H1 (cell line): ENCODE measurements around the gene PAK1IP1. TPM values are rescaled to one million over a fixed set of nuclear protein-coding genes. Genes with fewer than 3 reads are reported as not detected.

Source experiments
- CTCF ChIA-PET: fragments of 300-600 bp; sonication (Branson Sonifier 250); formaldehyde crosslinking; loops from one replicate; lab custom pipeline; 2021; ENCODE audit not compliant: partially characterized antibody; lab: Charles Lee
- POLR2A ChIA-PET: fragments of 300-600 bp; sonication (Branson Sonifier 250); formaldehyde crosslinking; loops from one replicate; lab custom pipeline; 2021; ENCODE audit warnings: inconsistent platforms; ENCODE audit not compliant: partially characterized antibody; lab: Charles Lee
- DNase-seq, 2 experiments: peaks; one replicate each; pipeline versions ENCODE4 v3.0.0 to v3.0.0-alpha.2; 2010 to 2022; ENCODE audit warnings: low spot score in 2 of 2, low read depth in 1 of 2, mixed read lengths in 1 of 2
- FAIRE-seq: peaks from 2 replicates; lab custom pipeline; 2011; peaks lifted over from hg19 to GRCh38; lab: Jason Lieb, UNC
- H2AFZ ChIP-seq: 2 replicates; pipeline ENCODE4 v1.8.1; 2012; ENCODE audit warnings: low read length, inconsistent platforms
- H2AK5ac ChIP-seq: 2 replicates; pipeline ENCODE4 v1.6.1; 2013; ENCODE audit warnings: low read depth, low read length
- H2BK120ac ChIP-seq: replicated peaks from 2 replicates; pipeline ENCODE3; 2013; ENCODE audit warnings: low read depth, low read length, inconsistent platforms
- H2BK12ac ChIP-seq: 2 replicates; pipeline ENCODE4 v1.6.1; 2013; ENCODE audit warnings: low read depth, low read length
- H2BK15ac ChIP-seq: 2 replicates; pipeline ENCODE4 v1.6.1; 2013; ENCODE audit warnings: low read length
- H2BK20ac ChIP-seq: 2 replicates; pipeline ENCODE4 v1.6.1; 2013; ENCODE audit warnings: low read length
- H2BK5ac ChIP-seq: 2 replicates; pipeline ENCODE4 v1.6.1; 2013; ENCODE audit warnings: low read depth, low read length
- H3K14ac ChIP-seq: 2 replicates; pipeline ENCODE4 v1.6.1; 2013; ENCODE audit warnings: inconsistent platforms; ENCODE audit not compliant: insufficient read length
- H3K18ac ChIP-seq: 2 replicates; pipeline ENCODE4 v1.6.1; 2013; ENCODE audit warnings: low read length; ENCODE audit errors: extremely low read depth
- H3K23ac ChIP-seq: 2 replicates; pipeline ENCODE4 v1.6.1; 2013; ENCODE audit warnings: inconsistent platforms; ENCODE audit not compliant: insufficient read length
- H3K23me2 ChIP-seq: 2 replicates; pipeline ENCODE4 v1.6.1; 2013; ENCODE audit warnings: low read depth, low read length
- H3K27ac ChIP-seq: 2 replicates; pipeline ENCODE4 v1.6.1; 2011; ENCODE audit warnings: low read depth, low read length, inconsistent platforms
- H3K27me3 ChIP-seq, 4 experiments: replicated peaks in 1 of 4; 1 replicate in 1 of 4; 2 replicates in 3 of 4; pipeline versions ENCODE4 v1.6.1 to v1.8.1; 2011 to 2013; ENCODE audit warnings: low read length in 3 of 4, mild to moderate bottlenecking in 3 of 4, inconsistent platforms in 2 of 4, mixed read lengths in 2 of 4, moderate library complexity in 1 of 4; ENCODE audit not compliant: control insufficient read depth in 3 of 4, insufficient read depth in 3 of 4; ENCODE audit errors: extremely low read depth in 1 of 4
- H3K36me3 ChIP-seq, 4 experiments: 2 replicates each; pipeline versions ENCODE4 v1.6.1 to v1.8.1; 2011 to 2013; ENCODE audit warnings: mild to moderate bottlenecking in 4 of 4, low read length in 3 of 4, moderate library complexity in 2 of 4, control low read depth in 1 of 4, inconsistent platforms in 1 of 4; ENCODE audit not compliant: insufficient read depth in 4 of 4, control insufficient read depth in 2 of 4
- H3K4ac ChIP-seq: replicated peaks from 2 replicates; pipeline ENCODE3; 2013; ENCODE audit warnings: low read length, low read depth, mixed read lengths, inconsistent platforms; ENCODE audit not compliant: insufficient read length
- H3K4me1 ChIP-seq, 4 experiments: replicated peaks in 1 of 4; 1 replicate in 1 of 4; 2 replicates in 3 of 4; pipeline versions ENCODE4 v1.6.1 to v1.8.1; 2011 to 2013; ENCODE audit warnings: low read length in 3 of 4, inconsistent platforms in 2 of 4, mixed read lengths in 1 of 4; ENCODE audit not compliant: insufficient read depth in 4 of 4, control insufficient read depth in 3 of 4
- H3K4me2 ChIP-seq, 2 experiments: 2 replicates each; pipeline versions ENCODE4 v1.6.1 to v1.8.1; 2011 to 2013; ENCODE audit warnings: low read depth in 2 of 2, low read length in 2 of 2, control low read depth in 1 of 2, inconsistent platforms in 1 of 2, mild to moderate bottlenecking in 1 of 2; ENCODE audit not compliant: insufficient read depth in 1 of 2
- H3K4me3 ChIP-seq, 4 experiments: fragments of 200-600, 300-600 bp in 1 of 4; sonication (generic), shearing (Covaris generic), sonication (Bioruptor Twin) in 1 of 4; 2 replicates each; pipeline versions ENCODE4 v1.5.1 to v1.8.1; 2011 to 2016; ENCODE audit warnings: low read length in 4 of 4, low read depth in 3 of 4, control low read depth in 2 of 4, inconsistent platforms in 2 of 4, mild to moderate bottlenecking in 2 of 4, mixed read lengths in 1 of 4, moderate library complexity in 1 of 4; ENCODE audit not compliant: insufficient read depth in 2 of 4; ENCODE audit errors: extremely low read depth in 1 of 4
- H3K56ac ChIP-seq: replicated peaks from 2 replicates; pipeline ENCODE3; 2013; ENCODE audit warnings: low read depth, mild to moderate bottlenecking, mixed read lengths, low read length, inconsistent platforms; ENCODE audit not compliant: insufficient read length
- H3K79me1 ChIP-seq: 2 replicates; pipeline ENCODE4 v1.6.1; 2013; ENCODE audit warnings: low read depth, low read length, control low read depth
- H3K79me2 ChIP-seq, 2 experiments: 2 replicates each; pipeline versions ENCODE4 v1.6.1 to v1.8.1; 2012 to 2013; ENCODE audit warnings: low read length in 2 of 2, mild to moderate bottlenecking in 2 of 2, inconsistent platforms in 1 of 2; ENCODE audit not compliant: insufficient read depth in 2 of 2, control insufficient read depth in 1 of 2
- H3K9ac ChIP-seq, 4 experiments: replicated peaks in 1 of 4; 1 replicate in 1 of 4; 2 replicates in 3 of 4; pipeline versions ENCODE4 v1.6.1 to v1.8.1; 2011 to 2013; ENCODE audit warnings: low read depth in 3 of 4, low read length in 3 of 4, control low read depth in 2 of 4, mild to moderate bottlenecking in 2 of 4, moderate library complexity in 2 of 4, inconsistent platforms in 1 of 4; ENCODE audit errors: extremely low read depth in 1 of 4
- H3K9me3 ChIP-seq, 2 experiments: 2 replicates each; pipeline versions ENCODE4 v1.6.1 to v1.8.1; 2012 to 2013; ENCODE audit warnings: mild to moderate bottlenecking in 2 of 2, moderate library complexity in 2 of 2, control low read depth in 1 of 2, inconsistent platforms in 1 of 2, low read depth in 1 of 2, low read length in 1 of 2, mixed read lengths in 1 of 2; ENCODE audit not compliant: insufficient read depth in 2 of 2
- H4K20me1 ChIP-seq, 2 experiments: replicated peaks in 1 of 2; 2 replicates each; pipeline versions ENCODE3 to v1.8.1; 2011 to 2013; ENCODE audit warnings: inconsistent platforms in 2 of 2, low read length in 2 of 2, mild to moderate bottlenecking in 1 of 2; ENCODE audit not compliant: insufficient read depth in 2 of 2, control insufficient read depth in 1 of 2
- H4K5ac ChIP-seq: 2 replicates; pipeline ENCODE4 v1.6.1; 2013; ENCODE audit warnings: low read length, low read depth, mixed read lengths, inconsistent platforms; ENCODE audit not compliant: insufficient read length
- H4K8ac ChIP-seq: 2 replicates; pipeline ENCODE4 v1.8.0; 2013; ENCODE audit warnings: mild to moderate bottlenecking, moderate library complexity, low read length, inconsistent platforms; ENCODE audit not compliant: insufficient read depth; ENCODE audit errors: extremely low read depth
- H4K91ac ChIP-seq: replicated peaks from 2 replicates; pipeline ENCODE3; 2013; ENCODE audit warnings: low read length, mixed read lengths, inconsistent platforms; ENCODE audit not compliant: insufficient read length
- RAD21 ChIP-seq, 2 experiments: IDR thresholded peaks in 1 of 2; conservative IDR thresholded peaks in 1 of 2; 2 replicates each; pipeline ENCODE4 v1.6.1; 2011; ENCODE audit warnings: low read depth in 2 of 2, low read length in 2 of 2, improper control_type of control experiment in 1 of 2, inconsistent platforms in 1 of 2, mild to moderate bottlenecking in 1 of 2, moderate library complexity in 1 of 2
- SIN3A ChIP-seq, 2 experiments: IDR thresholded peaks in 1 of 2; conservative IDR thresholded peaks in 1 of 2; 2 replicates each; pipeline ENCODE4 v1.6.1; 2011 to 2012; ENCODE audit warnings: low read length in 2 of 2, improper control_type of control experiment in 1 of 2, low read depth in 1 of 2, mild to moderate bottlenecking in 1 of 2
- WGBS, 2 experiments: shearing (Covaris generic) in 1 of 2; methylation state at CpG; one replicate each; pipeline versions ENCODE4 v1.1.6 to v1.1.7; 2013 to 2015; ENCODE audit warnings: low lambda C conversion rate in 2 of 2, mixed read lengths in 2 of 2, inconsistent platforms in 1 of 2, low coverage in 1 of 2, missing lambda C conversion rate in 1 of 2; ENCODE audit not compliant: insufficient replicate concordance in 2 of 2, insufficient coverage in 1 of 2, insufficient read length in 1 of 2; ENCODE audit errors: extremely low coverage in 1 of 2, missing lambda C conversion rate in 1 of 2; 5-methylcytosine and 5-hydroxymethylcytosine counted together
- polyA plus RNA-seq, 7 experiments: library from polyadenylated mRNA; depleted of rRNA in 3 of 7; stranded (reverse) in 5 of 7; unstranded in 2 of 7; fragments of >200 nt in 5 of 7; fragments of 200-250 nt in 2 of 7; gene quantifications; 1 replicate in 5 of 7; 2 replicates in 1 of 7; 4 replicates in 1 of 7; pipeline versions ENCODE4 v1.2.1 to v1.2.3, GENCODE V29; 2011 to 2013; ENCODE audit warnings: missing spikeins in 2 of 7, mixed read lengths in 2 of 7
- total RNA-seq: library from RNA; stranded (reverse); fragmentation: NEBNext Ultra II Directional; extraction: Animal tissue kit (Norgen Biotek cat#: 25700); gene quantifications from 2 replicates; pipeline ENCODE4 v1.2.1, GENCODE V29; 2021

Gene PAK1IP1
- total and polyA plus RNA-seq, 2 of the 8 experiments (the other 6 are each of a cell fraction or from before 2014, with no cell fraction given) = 19.7 to 43.6 TPM

GRCh38 chr6:10687582-10687981, 7.2 kb upstream of the PAK1IP1 start:
- no peak for FAIRE-seq
- H4K5ac ChIP-seq = no peak overlapping the region

More at GRCh38 chr6:10687582-10687981, 7.2 kb upstream of the PAK1IP1 start:
- Histone ChIP-seq H4K8ac (no peak overlapping the region), H3K9ac (peak overlapping the region in 1 of 4 experiments; percentile 37; a peak in 1 of 7 replicates), H4K20me1 (no peaks in the 10 kb centered on the region), H3K27me3 (no peaks in the 10 kb centered on the region), H3K56ac (no peak overlapping the region), H3K4ac (no peak overlapping the region), H2BK120ac (no peak overlapping the region), H2BK20ac (no peak overlapping the region), H2AFZ (no peak overlapping the region), H3K18ac (no peak overlapping the region), H3K9me3 (no peaks in the 10 kb centered on the region), H2BK15ac (no peak overlapping the region), H4K91ac (no peak overlapping the region), H3K23me2 (no peaks in the 10 kb centered on the region), H3K27ac (no peak overlapping the region), H3K14ac (no peak overlapping the region), H3K36me3 (no peaks in the 10 kb centered on the region), H2AK5ac (no peak overlapping the region), H3K79me1 (no peaks in the 10 kb centered on the region), H2BK5ac (no peak overlapping the region), H3K79me2 (peaks cover 0 to 1% of the 10 kb centered on the region in 2 experiments; a peak in 1 of 4 replicates), H3K4me1 (peaks cover 0 to 9% (median 0%) of the 10 kb centered on the region in 4 experiments; a peak in 2 of 7 replicates), H3K4me2 (no peak overlapping the region), H3K4me3 (no peak overlapping the region), H3K23ac (no peak overlapping the region), H2BK12ac (no peak overlapping the region)
- ChIA-PET POLR2A (interaction anchor here (1.0 kb wide), 1 partner anchor 27 kb away, joined by 3 read pairs; no protein-coding TSS in a partner anchor), CTCF (interaction anchor here (1.0 to 1.4 kb wide), 3 partner anchors 9 to 200 kb away, joined by 4 to 5 read pairs (median 4); no protein-coding TSS in a partner anchor)
- TF ChIP-seq RAD21 (IDR thresholded peaks at IDR 0.05 in 1 of 2, conservative IDR thresholded peaks at IDR 0.05 in 1 of 2; ENCODE audit: low read depth in 2 of 2, low read length in 2 of 2) (0 out of 4 replicates have a peak, but pooled peaks of 1 of the 2 experiments have one; percentile 2), SIN3A (conservative IDR thresholded peaks at IDR 0.05 in 1 of 2, IDR thresholded peaks at IDR 0.05 in 1 of 2; ENCODE audit: low read depth in 1 of 2, low read length in 2 of 2) (no peak)
- WGBS, 2 experiments = 53% methylated on average over 6 of the region's 6 CpGs; no CpG with 5 or more reads in 1 of the 2 experiments
- no peak for DNase-seq
